Uterus (tissue), 4 donors: ENCODE results near the gene PKNOX1. TPM values are rescaled to one million over a fixed set of nuclear protein-coding genes. Genes with fewer than 3 reads are reported as not detected.

ENCODE experiments used
- DNase-seq, 2 donors: peaks; one replicate each; pipeline ENCODE4 v3.0.0-alpha.2; 2019 to 2020
- H3K27ac ChIP-seq, 2 donors: fragments of 200-600 bp; sonication (generic); 1 replicate in 1 of 2; 2 replicates in 1 of 2; pipeline ENCODE4 v1.5.1; 2016 to 2018
- H3K27me3 ChIP-seq, 2 donors: fragments of 200-600 bp; sonication (generic); one replicate each; pipeline ENCODE4 v1.5.1; 2018 to 2019; ENCODE audit warnings: control low read depth in 1 of 2
- H3K36me3 ChIP-seq, 2 donors: fragments of 200-600 bp; sonication (generic); one replicate each; pipeline ENCODE4 v1.5.1; 2019; ENCODE audit warnings: control low read depth in 1 of 2
- H3K4me1 ChIP-seq, 2 donors: fragments of 200-600 bp; sonication (generic); one replicate each; pipeline ENCODE4 v1.5.1; 2018 to 2019; ENCODE audit warnings: control low read depth in 1 of 2
- H3K4me3 ChIP-seq, 2 donors: fragments of 200-600 bp; sonication (generic); 1 replicate in 1 of 2; 2 replicates in 1 of 2; pipeline ENCODE4 v1.5.1; 2018 to 2019; ENCODE audit warnings: mild to moderate bottlenecking in 1 of 2
- H3K9me3 ChIP-seq, 2 donors: fragments of 200-600 bp; sonication (generic); one replicate each; pipeline ENCODE4 v1.5.1; 2019; ENCODE audit warnings: control low read depth in 1 of 2
- CTCF ChIP-seq, 4 experiments: fragments of 200-600 bp in 2 of 4; fragments of 450-650 bp in 2 of 4; sonication (generic) in 2 of 4; IDR thresholded peaks; one replicate each; pipeline ENCODE4 v1.5.1; 2016 to 2019; ENCODE audit warnings: antibody characterized with exemption in 4 of 4, mild to moderate bottlenecking in 2 of 4, moderate library complexity in 1 of 4
- POLR2A ChIP-seq, 2 donors: fragments of 450-650 bp; IDR thresholded peaks; one replicate each; pipeline ENCODE4 v1.6.1; 2016; ENCODE audit warnings: antibody characterized with exemption in 2 of 2, mild to moderate bottlenecking in 1 of 2, moderate library complexity in 1 of 2
- intact Hi-C: fragments of 100-400 bp; cut with DNase I; formaldehyde crosslinking; loops from one replicate; pipeline ENCODE4 v1.15.1; 2023; ENCODE audit warnings: low total_unique reads
- total RNA-seq, 4 donors: library from RNA; depleted of rRNA in 3 of 4; stranded (reverse); fragments of >200 nt in 3 of 4; gene quantifications; one replicate each; pipeline versions ENCODE4 v1.1.0 to v1.2.4, GENCODE V29; 2014 to 2023
- donor health status: DM: yes; HTN: yes; CAD: no.

The PKNOX1 gene
- total RNA-seq, 4 donors from 2014 or later, result 6.2 to 82.5 (median 26.4) TPM

- Histone ChIP-seq H3K36me3 (no peaks in the 10 kb centered on the region), H3K27ac (no peak overlapping the region), H3K4me3 (no peak overlapping the region), H3K27me3 (no peaks in the 10 kb centered on the region), H3K9me3 (no peaks in the 10 kb centered on the region), H3K4me1 (no peaks in the 10 kb centered on the region)
- TF ChIP-seq POLR2A (IDR thresholded peaks at IDR 0.05), result no peak
- no peak for TF ChIP-seq CTCF (IDR thresholded peaks at IDR 0.05)
- no peak for DNase-seq
- intact Hi-C loops, result no loop called here
Measured at GRCh38 chr21:42969193-42969600, 5.2 kb upstream of the PKNOX1 start.

- DNase-seq, result no peak
- TF ChIP-seq POLR2A (IDR thresholded peaks at IDR 0.05) (no peak), CTCF (IDR thresholded peaks at IDR 0.05) (no peak)
- H3K4me3 ChIP-seq, result no peak overlapping the region
- no peak overlapping the region for H3K27ac ChIP-seq
- intact Hi-C loops, result loop anchor here (10.0 kb wide), 1 partner anchor 76 kb away; the partner anchor contains the start of gene NDUFV3
- no peaks in the 10 kb centered on the region for H3K27me3 ChIP-seq
- H3K9me3 ChIP-seq, result no peaks in the 10 kb centered on the region
- no peaks in the 10 kb centered on the region for H3K4me1 ChIP-seq
- no peaks in the 10 kb centered on the region for H3K36me3 ChIP-seq
Measured at GRCh38 chr21:42970946-42971653, 3.3 kb upstream of the PKNOX1 start.

GRCh38 chr21:42971897-42972275, 2.5 kb upstream of the PKNOX1 start:
- DNase-seq, result no peak
- H3K36me3 ChIP-seq, result no peaks in the 10 kb centered on the region
- intact Hi-C loops, result loop anchor here (10.0 kb wide), 1 partner anchor 77 kb away; the partner anchor contains the start of gene NDUFV3
- H3K4me1 ChIP-seq, result no peaks in the 10 kb centered on the region
- H3K9me3 ChIP-seq, result no peaks in the 10 kb centered on the region
- no peak overlapping the region for H3K4me3 ChIP-seq
- H3K27ac ChIP-seq, result no peak overlapping the region
- TF ChIP-seq POLR2A (IDR thresholded peaks at IDR 0.05) (no peak), CTCF (IDR thresholded peaks at IDR 0.05) (no peak)
- H3K27me3 ChIP-seq, result no peaks in the 10 kb centered on the region

- H3K4me1 ChIP-seq, result no peaks in the 10 kb centered on the region
- peak; percentile 24 to 38 for DNase-seq
- H3K36me3 ChIP-seq, result no peaks in the 10 kb centered on the region
- TF ChIP-seq CTCF (IDR thresholded peaks at IDR 0.05), result peak in 1 of 4 experiments; percentile 35
- no peak for TF ChIP-seq POLR2A (IDR thresholded peaks at IDR 0.05)
- peak overlapping the region; percentile 92 to 100 for H3K27ac ChIP-seq
- intact Hi-C loops, result loop anchor here (10.0 kb wide), 1 partner anchor 79 kb away; the partner anchor contains the start of gene NDUFV3
- H3K27me3 ChIP-seq, result no peaks in the 10 kb centered on the region
- peak overlapping the region; percentile 46 to 49 for H3K4me3 ChIP-seq
- no peaks in the 10 kb centered on the region for H3K9me3 ChIP-seq
Measured at GRCh38 chr21:42973309-42973990, 912 bp upstream of the PKNOX1 start.
